HEK293T (cell line): ENCODE results near the gene GDPD5.

ENCODE experiments used
- CTCF ChIA-PET: fragments of 350-600 bp; formaldehyde crosslinking; extraction: SDS; loops from one replicate; lab custom pipeline; 2021; ENCODE audit warnings: antibody characterized with exemption, inconsistent platforms; lab: Yijun Ruan, JAX
- POLR2A ChIA-PET: fragments of 350-600 bp; formaldehyde crosslinking; extraction: SDS; loops from one replicate; lab custom pipeline; 2020; ENCODE audit warnings: antibody characterized with exemption, inconsistent platforms; lab: Yijun Ruan, JAX
- DNase-seq: peaks from one replicate; pipeline ENCODE4 v3.0.0; 2012; ENCODE audit warnings: mixed read lengths; ENCODE audit errors: extremely low spot score
- ARNT ChIP-seq: fragments of 450-650 bp; IDR thresholded peaks from 2 replicates; pipeline ENCODE4 v1.6.1; 2017; ENCODE audit warnings: mild to moderate bottlenecking
- BHLHE40 ChIP-seq: fragments of 450-650 bp; IDR thresholded peaks from 2 replicates; pipeline ENCODE4 v1.6.1; 2016; ENCODE audit warnings: mild to moderate bottlenecking, moderate library complexity, borderline replicate concordance
- CTBP1 ChIP-seq: fragments of 450-650 bp; IDR thresholded peaks from 2 replicates; pipeline ENCODE4 v1.6.1; 2016; ENCODE audit warnings: borderline replicate concordance
- ELF4 ChIP-seq: fragments of 450-650 bp; IDR thresholded peaks from 2 replicates; pipeline ENCODE4 v1.6.1; 2017; ENCODE audit warnings: antibody characterized with exemption
- FOXA1 ChIP-seq: fragments of 450-650 bp; IDR thresholded peaks from 2 replicates; pipeline ENCODE4 v1.6.1; 2016; ENCODE audit warnings: mild to moderate bottlenecking
- FOXK2 ChIP-seq: fragments of 450-650 bp; IDR thresholded peaks from 2 replicates; pipeline ENCODE4 v1.6.1; 2016; ENCODE audit warnings: mild to moderate bottlenecking
- FOXM1 ChIP-seq: fragments of 450-650 bp; IDR thresholded peaks from 2 replicates; pipeline ENCODE4 v1.6.1; 2017; ENCODE audit warnings: mild to moderate bottlenecking, borderline replicate concordance
- HDGF ChIP-seq: fragments of 450-650 bp; IDR thresholded peaks from 2 replicates; pipeline ENCODE4 v1.6.1; 2017; ENCODE audit warnings: antibody characterized with exemption, borderline replicate concordance
- L3MBTL2 ChIP-seq: fragments of 450-650 bp; conservative IDR thresholded peaks from 2 replicates; pipeline ENCODE4 v1.6.1; 2016; ENCODE audit warnings: mild to moderate bottlenecking
- LEF1 ChIP-seq: fragments of 450-650 bp; IDR thresholded peaks from 2 replicates; pipeline ENCODE4 v1.6.1; 2017; ENCODE audit warnings: mild to moderate bottlenecking, borderline replicate concordance
- NFRKB ChIP-seq: fragments of 450-650 bp; IDR thresholded peaks from 2 replicates; pipeline ENCODE4 v1.6.1; 2016; ENCODE audit warnings: mild to moderate bottlenecking, moderate library complexity
- SP1 ChIP-seq: fragments of 450-650 bp; IDR thresholded peaks from 2 replicates; pipeline ENCODE4 v1.6.1; 2017
- SUZ12 ChIP-seq: fragments of 450-650 bp; IDR thresholded peaks from 2 replicates; pipeline ENCODE4 v1.6.1; 2016; ENCODE audit warnings: mild to moderate bottlenecking
- TARDBP ChIP-seq: fragments of 450-650 bp; IDR thresholded peaks from 2 replicates; pipeline ENCODE4 v1.6.1; 2016
- ZNF384 ChIP-seq: fragments of 450-650 bp; IDR thresholded peaks from 2 replicates; pipeline ENCODE4 v1.6.1; 2016
- TF ChIP-seq, protein P1 (sequence below): fragments of 450-650 bp; IDR thresholded peaks from 2 replicates; pipeline ENCODE4 v1.6.1; 2016

Gene GDPD5

DNA sequence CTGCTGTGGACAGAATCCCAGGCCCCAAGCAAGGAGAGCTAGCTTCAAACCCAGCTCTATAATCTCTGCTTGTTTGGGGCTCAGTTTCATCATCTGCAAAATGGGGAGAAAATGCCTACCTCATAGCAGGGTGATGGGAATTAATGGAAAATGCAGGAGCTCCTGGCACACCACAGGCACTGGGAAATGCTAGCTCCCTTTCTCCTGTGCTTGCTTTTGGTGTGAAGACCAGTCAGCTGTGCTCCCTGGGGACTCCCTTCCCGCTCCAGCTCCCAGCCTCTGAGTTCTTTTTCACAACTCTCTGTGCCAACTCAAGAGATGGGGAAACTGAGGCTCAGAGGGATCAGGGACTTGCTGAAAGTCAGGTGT is 28.1 kb upstream of the GDPD5 start:
- POLR2A ChIA-PET: interaction anchor here (0.9 to 2.4 kb wide), 10 partner anchors 8 to 32 kb away, joined by 3 to 34 read pairs (median 5); partner anchors contain the start of genes GDPD5 and SERPINH1
- TF ChIP-seq SP1 (no peak), ZNF384 (no peak), BHLHE40 (no peak), L3MBTL2 (no peak), TARDBP (no peak), FOXA1 (no peak), ELF4 (no peak), HDGF (no peak), SUZ12 (no peak), CTBP1 (no peak), FOXK2 (no peak), NFRKB (no peak), LEF1 (no peak)
- TF ChIP-seq, protein P1, sequence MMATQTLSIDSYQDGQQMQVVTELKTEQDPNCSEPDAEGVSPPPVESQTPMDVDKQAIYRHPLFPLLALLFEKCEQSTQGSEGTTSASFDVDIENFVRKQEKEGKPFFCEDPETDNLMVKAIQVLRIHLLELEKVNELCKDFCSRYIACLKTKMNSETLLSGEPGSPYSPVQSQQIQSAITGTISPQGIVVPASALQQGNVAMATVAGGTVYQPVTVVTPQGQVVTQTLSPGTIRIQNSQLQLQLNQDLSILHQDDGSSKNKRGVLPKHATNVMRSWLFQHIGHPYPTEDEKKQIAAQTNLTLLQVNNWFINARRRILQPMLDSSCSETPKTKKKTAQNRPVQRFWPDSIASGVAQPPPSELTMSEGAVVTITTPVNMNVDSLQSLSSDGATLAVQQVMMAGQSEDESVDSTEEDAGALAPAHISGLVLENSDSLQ: no peak
- CTCF ChIA-PET: interaction anchor here (1.2 kb wide), 1 partner anchor 23 kb away, joined by 9 read pairs; no protein-coding TSS in a partner anchor
- DNase-seq: no peak

DNA sequence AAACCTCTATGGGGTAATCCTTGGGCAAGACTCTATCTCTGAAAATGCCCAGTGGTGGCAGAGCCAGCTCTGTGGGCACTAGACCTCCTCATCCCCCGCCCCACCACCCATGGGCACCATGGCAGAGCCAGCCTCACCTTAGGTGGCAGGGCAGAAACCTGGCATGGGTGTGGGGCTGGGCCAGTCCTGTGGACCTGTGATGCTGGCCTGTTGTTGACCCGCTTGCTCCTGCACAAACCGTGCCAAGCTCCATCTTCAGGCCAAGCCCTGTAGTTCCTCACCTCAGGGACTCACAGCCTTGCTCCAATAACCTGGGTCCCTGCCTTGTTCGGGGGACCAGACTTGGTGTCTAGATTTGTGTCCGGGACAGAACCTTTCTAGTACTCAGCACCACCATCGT is 27.4 kb upstream of the GDPD5 start:
- POLR2A ChIA-PET: interaction anchor here (1.2 to 2.4 kb wide), 3 partner anchors 8 to 30 kb away, joined by 5 to 34 read pairs (median 5); partner anchors contain the start of gene SERPINH1
- no peak for DNase-seq
- CTCF ChIA-PET: no interaction called here
- TF ChIP-seq NFRKB (no peak), L3MBTL2 (no peak), ZNF384 (no peak), SP1 (no peak), FOXA1 (no peak), BHLHE40 (no peak), SUZ12 (no peak), ARNT (no peak), LEF1 (no peak), ELF4 (no peak), TARDBP (no peak)

DNA sequence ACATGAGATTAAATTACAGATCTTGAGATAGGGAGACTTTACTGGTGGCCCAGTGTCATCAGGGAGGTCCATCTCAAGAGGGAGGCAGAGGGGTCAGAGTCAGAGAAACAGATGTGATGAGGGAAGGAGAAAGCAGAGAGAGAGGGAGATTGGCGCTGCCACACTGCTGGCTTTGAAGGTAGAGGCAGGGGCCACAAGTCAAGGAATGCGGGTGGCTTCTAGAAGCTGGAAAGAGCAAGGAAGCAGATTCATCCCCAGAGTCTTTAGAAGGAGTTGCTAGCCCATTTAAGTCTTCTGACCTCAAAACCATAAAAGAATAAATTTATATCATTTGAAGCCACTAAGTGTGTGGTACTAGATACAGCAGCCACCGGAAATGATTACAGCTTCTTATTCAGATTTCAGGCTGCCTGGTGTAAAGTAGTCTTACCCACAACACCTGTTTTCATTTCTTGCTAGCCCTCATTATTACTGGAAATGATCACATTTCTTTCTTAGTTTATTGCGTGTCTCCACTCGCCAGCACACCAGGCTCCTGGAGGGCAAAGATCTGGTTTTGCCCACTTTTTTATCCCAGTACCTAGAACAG is 23.7 kb upstream of the GDPD5 start:
- CTCF ChIA-PET: interaction anchor here (0.6 kb wide), 1 partner anchor 181 kb away, joined by 4 read pairs; no protein-coding TSS in a partner anchor
- POLR2A ChIA-PET: interaction anchor here (1.1 to 1.2 kb wide), 2 partner anchors 10 to 34 kb away, joined by 3 to 7 read pairs; no protein-coding TSS in a partner anchor
- TF ChIP-seq ARNT (no peak), BHLHE40 (no peak), SUZ12 (no peak), FOXA1 (no peak), FOXK2 (no peak), TARDBP (no peak)
- DNase-seq: no peak

DNA sequence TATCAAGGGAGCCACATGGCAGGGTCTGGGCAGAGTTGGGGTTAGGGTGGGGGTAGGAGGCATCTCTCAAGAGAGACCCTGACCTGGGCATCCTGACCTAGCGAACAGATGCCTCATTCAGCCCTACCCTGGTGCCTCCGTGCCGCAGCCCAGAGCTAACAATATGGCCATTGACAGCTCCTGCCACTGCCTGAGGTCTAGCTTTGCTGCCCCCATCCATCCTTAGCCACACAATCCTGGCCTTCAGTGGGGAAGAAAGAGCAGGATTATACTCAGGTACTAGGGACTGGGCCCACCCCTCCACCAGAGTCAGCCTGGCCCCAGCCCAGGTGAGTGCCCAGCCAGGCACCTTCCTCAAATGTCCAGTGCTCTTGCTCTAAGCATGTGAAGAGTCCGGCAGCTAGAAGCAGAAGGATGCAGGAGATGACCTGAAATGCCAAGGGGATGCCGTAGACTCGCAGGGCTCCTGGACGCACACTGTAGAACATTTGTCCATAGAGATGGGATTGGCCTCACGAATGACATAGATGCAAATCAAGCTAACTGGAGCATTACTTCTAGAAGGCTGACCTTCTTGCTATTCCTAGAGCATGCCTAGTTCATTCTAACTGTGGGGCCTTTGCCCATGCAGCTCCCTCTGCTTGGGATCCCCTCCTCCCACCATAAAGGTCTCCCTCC is 23.0 kb upstream of the GDPD5 start:
- ChIA-PET CTCF (interaction anchor here (0.6 to 0.8 kb wide), 3 partner anchors 16 to 182 kb away, joined by 3 to 4 read pairs (median 3); no protein-coding TSS in a partner anchor), POLR2A (interaction anchor here (1.1 to 1.2 kb wide), 3 partner anchors 11 to 35 kb away, joined by 3 to 7 read pairs (median 4); partner anchors contain the start of gene SERPINH1)
- no peak for DNase-seq
- no peak for TF ChIP-seq SP1
- no peak for TF ChIP-seq TARDBP
- TF ChIP-seq L3MBTL2: no peak

DNA sequence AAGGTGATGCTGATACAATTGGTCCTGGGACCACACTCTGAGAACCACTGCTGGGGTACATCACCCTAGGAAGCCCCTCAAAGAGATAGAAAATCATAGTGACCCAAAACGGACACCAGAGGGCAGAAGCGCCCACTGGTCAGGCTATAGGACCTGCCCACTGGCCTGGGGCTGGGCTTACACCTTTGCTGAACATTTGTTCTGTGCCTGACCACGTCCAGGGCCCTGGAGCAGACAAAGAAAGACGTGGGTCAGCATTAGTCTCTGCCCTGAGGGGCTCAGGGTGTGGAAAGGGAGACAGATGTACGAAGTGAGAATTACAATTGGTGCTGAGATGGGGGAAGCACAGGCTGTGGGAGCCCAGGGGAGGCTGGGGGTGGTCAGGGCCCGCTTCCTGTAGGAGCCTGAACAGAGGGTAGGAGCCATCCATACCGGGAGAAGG is 21.9 kb upstream of the GDPD5 start:
- TF ChIP-seq SUZ12 (no peak), FOXA1 (no peak), TARDBP (no peak), ZNF384 (no peak), HDGF (no peak), CTBP1 (no peak), ELF4 (no peak), LEF1 (no peak), FOXM1 (no peak), L3MBTL2 (no peak), ARNT (no peak), SP1 (no peak), FOXK2 (no peak), BHLHE40 (no peak), NFRKB (no peak)
- TF ChIP-seq, protein P1: no peak
- CTCF ChIA-PET: no interaction called here
- POLR2A ChIA-PET: interaction anchor here (1.2 kb wide), 1 partner anchor 15 kb away, joined by 4 read pairs; the partner anchor contains the start of gene SERPINH1
- peak; percentile 83 for DNase-seq

DNA sequence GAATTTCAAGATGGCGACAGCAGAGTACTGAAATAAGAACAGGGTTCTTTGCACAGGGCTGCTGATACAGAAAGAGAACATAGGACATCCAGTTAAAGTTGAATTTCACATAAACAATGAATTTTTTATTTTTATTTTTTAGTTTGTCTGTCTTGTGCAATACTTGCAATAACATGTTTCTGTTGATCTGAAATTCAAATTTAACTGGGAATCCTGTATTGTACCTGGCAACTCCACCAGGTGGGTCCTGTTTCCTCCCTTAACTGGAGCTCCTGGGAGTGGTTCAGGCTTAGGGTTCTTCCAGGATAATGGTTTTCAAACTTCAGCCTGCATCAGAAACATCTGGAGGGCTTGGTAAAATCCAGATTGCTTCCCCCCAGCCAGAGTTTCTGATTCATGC is 21.4 kb upstream of the GDPD5 start:
- CTCF ChIA-PET: interaction anchor here (0.6 to 0.7 kb wide), 2 partner anchors 53 to 101 kb away, joined by 3 read pairs; no protein-coding TSS in a partner anchor

More for the DNA sequence above, 21.4 kb upstream of the GDPD5 start:
- no peak for TF ChIP-seq FOXA1
- TF ChIP-seq LEF1: no peak
- TF ChIP-seq SUZ12: no peak
- no peak for TF ChIP-seq BHLHE40
- no peak for TF ChIP-seq CTBP1
- TF ChIP-seq ELF4: no peak
- TF ChIP-seq L3MBTL2: no peak
- TF ChIP-seq NFRKB: no peak
- no peak for TF ChIP-seq SP1
- TF ChIP-seq, protein P1: no peak
- no peak for TF ChIP-seq FOXM1
- no peak for TF ChIP-seq FOXK2
- TF ChIP-seq ARNT: no peak
- POLR2A ChIA-PET: no interaction called here
- DNase-seq: no peak
